GM03348 (cell line): ENCODE data around the gene MGAT2.
"Not testable (repeated sequence)": the region's sequence is repeated elsewhere in the genome, so short reads cannot be mapped to it uniquely, and the experiment has no call there.

Experiments
- DNase-seq: peaks from one replicate; pipeline ENCODE4 v3.0.0; 2012; ENCODE audit warnings: low spot score

The MGAT2 gene

DNA sequence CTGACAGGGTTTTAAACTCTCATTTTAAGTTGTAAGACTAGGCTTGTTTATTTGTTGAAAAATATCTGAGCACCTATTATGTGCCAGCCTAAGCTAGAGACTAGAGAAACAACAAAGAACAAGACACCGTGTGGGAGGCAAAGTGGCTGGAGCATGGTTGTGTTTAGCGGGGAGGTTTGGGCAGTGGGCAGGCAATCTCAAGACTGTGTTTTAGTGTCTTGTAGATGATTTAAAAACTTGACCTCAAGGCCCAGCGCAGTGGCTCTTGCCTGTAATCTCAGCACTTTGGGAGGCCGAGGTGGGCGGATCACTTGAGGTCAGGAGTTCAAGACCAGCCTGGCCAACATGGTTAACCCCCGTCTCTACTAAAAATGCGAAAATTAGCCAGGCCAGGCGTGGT is 7.9 kb upstream of the MGAT2 start:
- no peak for DNase-seq

GRCh38 chr14:49614196-49614595 is 6.4 kb upstream of the MGAT2 start:
- DNase-seq, result no peak

GRCh38 chr14:49615776-49616175 is 4.8 kb upstream of the MGAT2 start:
- DNase-seq, result no peak

DNA sequence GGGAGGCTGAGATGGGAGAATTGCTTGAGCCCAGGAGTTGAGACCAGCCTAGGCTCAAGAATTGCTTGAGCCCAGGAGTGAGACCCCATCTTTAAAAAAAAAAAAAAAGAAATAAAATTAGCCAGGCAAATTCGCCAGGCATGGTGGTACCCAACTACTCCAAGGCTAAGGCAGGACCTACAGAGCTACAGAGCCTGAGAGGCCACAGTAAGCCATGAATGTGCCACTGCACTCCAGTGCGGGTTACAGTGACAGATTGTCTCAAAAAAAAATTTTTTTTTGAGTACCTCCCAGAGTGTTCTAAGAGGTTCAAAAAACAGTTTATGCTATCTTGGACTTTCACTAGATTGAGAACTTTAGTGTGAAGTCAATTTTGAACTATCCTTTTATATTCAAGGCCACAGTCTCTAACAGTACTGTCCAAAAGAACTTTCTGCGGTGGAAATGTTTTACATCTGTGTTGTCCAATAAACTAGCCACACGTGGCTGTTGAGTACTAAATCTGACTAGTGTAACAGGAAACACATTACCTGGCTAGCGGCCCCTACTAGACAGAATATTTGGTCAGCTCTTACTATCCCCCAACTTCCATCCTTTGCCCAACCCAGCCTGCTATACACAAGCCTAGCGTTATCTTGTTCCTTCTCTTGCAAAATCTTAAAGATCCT is 2.6 kb upstream of the MGAT2 start:
- no peak for DNase-seq

DNA sequence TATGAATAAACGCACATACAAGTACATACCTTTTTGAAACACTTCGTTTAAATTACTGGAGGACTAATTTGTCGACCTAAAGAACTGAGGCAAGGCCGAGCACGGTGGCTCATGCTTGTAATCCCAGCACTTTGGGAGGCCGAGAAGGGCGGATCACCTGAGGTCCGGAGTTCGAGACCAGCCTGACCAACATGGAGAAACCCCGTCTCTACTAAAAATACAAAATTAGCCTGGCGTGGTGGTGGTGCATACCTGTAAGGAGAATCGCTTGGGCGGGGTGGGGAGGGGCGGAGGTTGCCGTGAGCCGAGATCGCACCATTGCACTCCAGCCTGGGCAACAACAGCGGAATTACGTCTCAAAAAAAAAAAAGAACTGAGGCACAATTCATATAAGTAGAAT is 1.3 kb upstream of the MGAT2 start:
- not testable (repeated sequence) for DNase-seq

- DNase-seq, result no peak
Measured at GRCh38 chr14:49619730-49620129, 869 bp upstream of the MGAT2 start.

- DNase-seq, result peak; percentile 50
Measured at GRCh38 chr14:49621114-49621881, 699 bp downstream of the MGAT2 start.

DNA sequence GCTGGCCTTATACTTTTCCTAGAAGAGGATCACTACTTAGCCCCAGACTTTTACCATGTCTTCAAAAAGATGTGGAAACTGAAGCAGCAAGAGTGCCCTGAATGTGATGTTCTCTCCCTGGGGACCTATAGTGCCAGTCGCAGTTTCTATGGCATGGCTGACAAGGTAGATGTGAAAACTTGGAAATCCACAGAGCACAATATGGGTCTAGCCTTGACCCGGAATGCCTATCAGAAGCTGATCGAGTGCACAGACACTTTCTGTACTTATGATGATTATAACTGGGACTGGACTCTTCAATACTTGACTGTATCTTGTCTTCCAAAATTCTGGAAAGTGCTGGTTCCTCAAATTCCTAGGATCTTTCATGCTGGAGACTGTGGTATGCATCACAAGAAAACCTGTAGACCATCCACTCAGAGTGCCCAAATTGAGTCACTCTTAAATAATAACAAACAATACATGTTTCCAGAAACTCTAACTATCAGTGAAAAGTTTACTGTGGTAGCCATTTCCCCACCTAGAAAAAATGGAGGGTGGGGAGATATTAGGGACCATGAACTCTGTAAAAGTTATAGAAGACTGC is 1.5 kb downstream of the MGAT2 start:
- no peak for DNase-seq

GRCh38 chr14:49623387-49623786 is 2.8 kb downstream of the MGAT2 start:
- no peak for DNase-seq

- no peak for DNase-seq
Measured at GRCh38 chr14:49623941-49624839, 3.6 kb downstream of the MGAT2 start.

DNA sequence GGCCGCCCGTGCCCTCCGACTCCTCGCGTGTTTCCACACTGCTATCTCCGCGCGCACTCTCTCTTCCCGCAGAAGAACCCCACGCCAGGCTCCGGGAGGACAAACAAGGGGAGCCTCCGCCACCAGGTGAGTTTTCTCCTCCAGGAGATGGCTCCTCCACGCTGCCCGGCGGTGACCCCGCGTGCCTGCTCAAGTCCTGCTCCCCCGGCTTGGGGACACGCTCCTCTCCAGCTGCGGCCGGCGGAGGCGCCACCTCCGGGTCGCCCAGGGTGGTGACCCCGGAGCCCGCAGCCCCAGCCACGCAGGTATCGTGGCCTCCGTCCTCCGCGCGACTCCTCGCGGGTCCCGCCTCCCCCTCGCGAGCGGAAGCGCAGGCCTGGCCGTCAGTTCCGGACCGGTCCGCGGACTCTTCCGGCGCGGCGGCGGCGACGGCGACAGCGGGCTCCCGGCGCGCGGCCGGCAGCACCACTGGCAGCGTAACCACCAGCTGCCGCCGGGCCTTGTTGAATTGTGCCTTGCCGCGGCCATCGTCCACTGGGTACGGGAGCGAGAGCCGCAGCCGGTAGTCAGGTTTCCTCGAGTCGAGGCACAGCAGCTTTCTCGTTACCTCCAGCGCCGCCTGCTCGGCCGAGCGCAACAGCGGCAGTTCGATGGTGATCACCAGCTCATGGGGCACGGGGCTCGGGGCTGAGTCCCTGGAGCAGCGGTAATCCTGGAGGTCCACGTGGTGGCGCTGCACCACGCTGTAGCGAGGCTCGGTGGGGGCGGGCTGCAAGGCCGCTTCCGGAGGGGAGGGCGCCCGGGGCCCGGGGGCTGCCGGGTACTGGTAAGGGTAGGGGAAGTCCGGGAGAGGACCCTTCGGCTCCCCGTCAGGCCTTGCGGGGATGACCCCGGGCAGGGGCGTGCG is 13.3 kb downstream of the MGAT2 start:
- DNase-seq, result peak; percentile 94

GRCh38 chr14:49634547-49635334 is 14.1 kb downstream of the MGAT2 start, which contains the start of gene DNAAF2:
DNAAF2 (minus strand) TSS chr14:49635244; CDS start chr14:49635149, 95 bp downstream.
- peak; percentile 75 for DNase-seq

DNA sequence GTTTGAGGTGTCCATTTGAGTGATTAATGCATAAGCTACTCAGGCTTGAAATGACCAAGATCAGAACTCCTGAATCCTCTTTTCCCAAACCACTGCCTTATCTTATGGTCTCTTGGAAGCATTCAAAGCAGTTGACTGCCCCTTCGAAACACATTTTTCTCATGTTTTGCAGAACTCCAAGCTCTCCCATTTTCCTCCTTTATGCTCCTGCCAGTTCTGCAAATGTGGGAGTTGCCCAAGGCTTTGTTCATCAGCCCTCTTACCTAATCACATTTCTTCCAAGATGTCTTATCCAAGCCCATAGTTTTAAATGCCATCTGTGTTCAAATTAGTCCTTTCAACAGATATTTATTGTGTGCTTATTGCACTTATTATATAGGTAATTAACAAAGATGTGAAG is 16.3 kb downstream of the MGAT2 start:
- no peak for DNase-seq

DNA sequence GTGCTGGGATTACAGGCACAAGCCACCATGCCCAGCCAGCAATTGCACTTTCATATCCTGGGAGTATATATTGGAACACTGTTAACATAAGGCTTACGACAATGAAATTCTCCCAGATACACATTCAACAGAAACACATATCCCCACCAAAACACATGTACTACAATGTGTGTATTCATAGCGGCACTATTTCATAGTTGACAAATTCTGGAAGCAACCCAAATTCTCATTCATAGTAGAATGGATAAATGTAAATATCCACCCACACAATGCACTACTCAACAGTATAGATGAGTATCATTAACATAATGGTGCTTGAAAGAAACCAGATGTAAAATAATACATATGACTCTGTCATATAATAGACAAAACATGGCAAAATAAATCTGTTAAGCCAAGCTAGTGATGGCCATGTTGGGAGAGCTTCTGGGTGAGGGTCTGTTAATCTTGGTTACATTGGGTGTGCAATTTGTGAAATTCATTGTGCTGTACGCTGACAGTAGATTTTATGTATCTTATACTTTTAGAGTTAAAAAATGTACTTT is 17.0 kb downstream of the MGAT2 start:
- DNase-seq, result no peak

DNA sequence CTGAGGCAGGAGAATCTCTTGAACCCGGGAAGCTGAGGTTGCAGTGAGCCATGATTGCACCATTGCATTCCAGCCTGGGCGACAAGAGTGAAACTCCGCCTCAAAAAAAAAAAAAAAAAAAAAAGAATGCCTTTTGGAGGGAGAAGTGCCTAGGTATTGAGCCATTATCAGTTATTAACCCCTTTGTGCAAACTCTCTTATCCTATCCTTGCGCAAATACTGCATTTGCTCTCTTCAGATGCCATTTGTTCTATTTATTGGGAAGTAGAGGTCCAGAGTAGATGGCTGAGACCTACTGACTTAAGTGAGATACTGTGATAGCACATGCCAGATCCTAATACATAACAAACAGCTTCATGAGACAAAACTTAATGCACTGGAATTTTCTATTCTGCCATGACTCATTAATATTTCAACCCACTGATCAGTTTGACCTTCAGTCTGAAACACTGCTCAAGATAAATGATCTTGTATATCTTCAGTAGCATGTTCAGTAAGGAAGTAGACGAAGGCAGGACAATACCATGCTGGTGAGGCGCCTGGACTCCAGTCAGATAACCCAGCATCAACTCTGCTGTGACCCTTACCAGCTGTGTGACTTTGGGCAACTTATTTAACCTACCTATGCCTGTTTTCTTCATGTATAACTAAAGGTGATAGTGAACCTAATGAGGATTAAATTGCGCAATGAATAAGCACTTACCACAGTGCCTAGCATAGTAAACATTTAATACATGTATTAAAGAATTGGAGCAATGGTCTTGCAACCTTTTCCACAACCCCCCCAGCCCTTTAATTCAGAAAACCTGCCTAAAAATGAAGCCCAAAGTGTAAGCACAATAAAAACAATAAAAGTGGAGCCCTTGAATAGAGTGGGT is 20.2 kb downstream of the MGAT2 start:
- no peak for DNase-seq

GRCh38 chr14:49641697-49642129 is 21.1 kb downstream of the MGAT2 start:
- DNase-seq, result no peak

DNA sequence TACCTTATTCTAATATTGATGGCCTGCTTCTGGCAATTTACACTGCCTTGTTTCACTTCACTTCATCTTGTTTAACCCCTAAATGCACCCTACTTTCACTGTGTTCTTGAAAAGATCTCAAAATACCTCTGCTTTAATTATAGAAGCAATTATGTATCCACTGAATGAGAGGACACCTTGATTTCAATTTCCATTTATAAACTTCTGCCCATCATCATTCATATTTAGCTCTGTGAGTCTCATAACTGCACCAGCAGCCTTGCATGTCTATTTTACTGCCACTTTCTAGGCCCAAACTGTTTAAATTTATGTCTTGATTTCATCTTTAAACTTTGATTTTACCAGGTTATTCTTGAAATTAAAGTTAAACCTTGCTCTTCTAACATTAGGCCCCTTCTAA is 21.6 kb downstream of the MGAT2 start:
- no peak for DNase-seq

DNA sequence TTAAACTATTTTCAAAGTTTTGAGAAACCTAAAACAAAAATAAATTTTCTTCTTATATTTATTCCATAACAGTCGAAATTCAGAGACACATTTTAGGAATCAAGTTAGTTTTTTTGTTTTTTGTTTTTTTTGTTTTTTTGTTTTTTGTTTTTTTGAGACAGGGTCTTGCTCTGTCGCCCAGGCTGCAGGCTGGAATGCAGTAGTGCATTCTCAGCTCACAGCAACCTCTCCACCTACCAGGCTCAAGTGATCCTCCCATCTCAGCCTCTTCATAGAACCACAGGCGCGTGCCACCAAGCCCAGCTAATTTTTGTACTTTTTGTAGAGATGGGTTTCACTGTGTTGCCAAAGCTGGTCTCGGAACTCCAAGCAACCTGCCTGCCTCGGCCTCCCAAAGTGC is 32.9 kb downstream of the MGAT2 start:
- no peak for DNase-seq

- DNase-seq, result no peak
Measured at GRCh38 chr14:49654511-49654910, 33.9 kb downstream of the MGAT2 start.
